Right cardiac atrium (tissue), 5 donors: Measurements from ENCODE around the gene HEY2. TPM values are rescaled to one million over a fixed set of nuclear protein-coding genes. Genes with fewer than 3 reads are reported as not detected.

Experiments used
- ATAC-seq, 2 donors: fragments of 200-7000 bp; cut with Tn5 transposase; one replicate each; pipeline versions ENCODE4 v1.8.0 to v1.9.1; 2020; ENCODE audit warnings: moderate library complexity in 2 of 2, mild to moderate bottlenecking in 1 of 2
- DNase-seq, 3 donors: peaks; one replicate each; pipeline ENCODE4 v3.0.0-alpha.2; 2020
- H3K27ac ChIP-seq: one replicate; pipeline ENCODE4 v1.5.1; 2013; ENCODE audit warnings: mild to moderate bottlenecking, low read length, control low read depth, moderate library complexity
- H3K27me3 ChIP-seq: one replicate; pipeline ENCODE4 v1.6.1; 2013; ENCODE audit not compliant: control insufficient read depth, insufficient read depth
- H3K4me1 ChIP-seq: one replicate; pipeline ENCODE4 v1.6.1; 2013; ENCODE audit warnings: low read length; ENCODE audit not compliant: control insufficient read depth, insufficient read depth
- H3K4me3 ChIP-seq: one replicate; pipeline ENCODE4 v1.5.1; 2013; ENCODE audit warnings: low read length, control low read depth
- H3K9me3 ChIP-seq: one replicate; pipeline ENCODE4 v1.6.1; 2013; ENCODE audit warnings: low read length; ENCODE audit not compliant: control insufficient read depth
- WGBS: extraction: QIAGEN DNeasy Blood & Tissue Kit; methylation state at CpG from one replicate; pipeline ENCODE4 v1.1.7; 2013; 5-methylcytosine and 5-hydroxymethylcytosine counted together
- intact Hi-C, 4 donors: fragments of 100-400 bp; cut with DNase I; formaldehyde crosslinking; loops; one replicate each; pipeline versions ENCODE4 v1.11.0 to v1.14.0; 2022 to 2023
- polyA plus RNA-seq: library from polyadenylated mRNA; stranded (reverse); fragments of 200-250 nt; gene quantifications from one replicate; pipeline ENCODE4 v1.2.3, GENCODE V29; 2013
- total RNA-seq, 4 donors: library from RNA; stranded (reverse); fragmentation: NEBNext Ultra II Directional; extraction: Animal tissue kit (Norgen Biotek cat#: 25700); gene quantifications; one replicate each; pipeline ENCODE4 v1.2.1, GENCODE V29; 2021
- donor health status: healthy with polysubstance abuse.
- donor health status: DM: no; HTN: yes; CAD: no.
- donor health status: DM: no; HTN: no; CAD: no.
- donor health status: DM: no; HTN: yes; CAD: no; lungs with severe emphysema.
- donor health status: DM: yes; HTN: yes; CAD: no.

Gene HEY2
- total and polyA plus RNA-seq, 5 donors, result 2.6 to 6.0 (median 3.1) TPM

GRCh38 chr6:125727216-125727615 is 22.2 kb upstream of the HEY2 start:
- DNase-seq, result no peak
- intact Hi-C loops, result no loop called here

DNA sequence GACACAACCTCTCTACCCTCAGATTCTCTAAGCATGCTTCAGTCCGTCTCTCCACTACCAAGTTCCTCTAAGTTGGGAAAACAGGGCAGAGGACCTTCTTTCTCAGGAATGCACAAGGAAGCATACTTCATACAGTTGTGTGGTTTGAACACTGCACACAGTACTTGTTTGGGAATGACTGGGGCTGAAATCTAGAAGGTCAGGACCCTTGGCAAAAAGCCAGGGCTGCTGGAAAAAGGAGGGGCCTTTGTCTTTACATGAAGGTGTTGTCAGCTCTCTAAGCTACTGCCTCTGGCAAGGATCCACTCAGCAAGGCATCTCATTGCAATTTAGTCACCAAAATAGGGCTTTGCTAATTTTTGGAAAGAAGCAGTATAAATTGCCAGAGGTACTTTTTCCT is 20.7 kb upstream of the HEY2 start:
- Histone ChIP-seq H3K4me1 (no peaks in the 10 kb centered on the region), H3K9me3 (no peaks in the 10 kb centered on the region), H3K27me3 (no peaks in the 10 kb centered on the region), H3K4me3 (no peak overlapping the region), H3K27ac (no peak overlapping the region)
- ATAC-seq (peak in 1 of 2 donors; percentile 16), DNase-seq (no peak)
- intact Hi-C loops, result no loop called here
- WGBS, result 78% methylated on average over 1 of the region's 1 CpG

More at GRCh38 chr6:125727216-125727615, 22.2 kb upstream of the HEY2 start:
- Histone ChIP-seq H3K4me3 (no peak overlapping the region), H3K27ac (no peak overlapping the region), H3K9me3 (no peaks in the 10 kb centered on the region), H3K4me1 (no peaks in the 10 kb centered on the region), H3K27me3 (no peaks in the 10 kb centered on the region)
- ATAC-seq, result no peak

DNA sequence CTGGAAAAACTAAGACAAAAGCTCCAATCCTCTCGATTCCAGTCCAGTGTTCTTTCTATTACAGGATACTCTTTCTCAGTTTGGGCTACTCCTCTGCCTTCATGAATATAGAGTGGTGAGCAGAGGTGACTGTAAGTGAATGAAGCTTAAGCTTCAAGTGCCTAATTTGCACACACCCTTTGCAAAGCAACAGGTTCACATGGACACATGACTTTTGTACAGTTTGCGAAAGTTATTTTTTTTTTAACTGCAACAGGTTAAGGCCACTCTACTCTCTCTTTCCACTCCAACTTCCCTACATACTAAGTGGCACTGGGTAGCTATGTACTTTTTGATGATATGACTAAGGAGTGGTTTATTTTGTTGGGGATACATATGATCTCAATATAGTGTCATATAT is 19.4 kb upstream of the HEY2 start:
- Histone ChIP-seq H3K4me1 (no peaks in the 10 kb centered on the region), H3K9me3 (no peaks in the 10 kb centered on the region), H3K27ac (no peak overlapping the region), H3K4me3 (no peak overlapping the region), H3K27me3 (no peaks in the 10 kb centered on the region)
- intact Hi-C loops, result no loop called here
- DNase-seq (no peak), ATAC-seq (no peak)
- 84% methylated on average over 2 of the region's 2 CpGs for WGBS

GRCh38 chr6:125732398-125732797 is 17.0 kb upstream of the HEY2 start:
- ATAC-seq, result no peak
- intact Hi-C loops, result no loop called here
- Histone ChIP-seq H3K4me1 (no peaks in the 10 kb centered on the region), H3K27ac (no peak overlapping the region), H3K27me3 (no peaks in the 10 kb centered on the region), H3K4me3 (no peak overlapping the region), H3K9me3 (no peaks in the 10 kb centered on the region)
- DNase-seq, result no peak

GRCh38 chr6:125733516-125734300 is 15.7 kb upstream of the HEY2 start:
- H3K4me1 ChIP-seq, result no peaks in the 10 kb centered on the region
- intact Hi-C loops, result no loop called here
- WGBS, result 89% methylated on average over 3 of the region's 3 CpGs

DNA sequence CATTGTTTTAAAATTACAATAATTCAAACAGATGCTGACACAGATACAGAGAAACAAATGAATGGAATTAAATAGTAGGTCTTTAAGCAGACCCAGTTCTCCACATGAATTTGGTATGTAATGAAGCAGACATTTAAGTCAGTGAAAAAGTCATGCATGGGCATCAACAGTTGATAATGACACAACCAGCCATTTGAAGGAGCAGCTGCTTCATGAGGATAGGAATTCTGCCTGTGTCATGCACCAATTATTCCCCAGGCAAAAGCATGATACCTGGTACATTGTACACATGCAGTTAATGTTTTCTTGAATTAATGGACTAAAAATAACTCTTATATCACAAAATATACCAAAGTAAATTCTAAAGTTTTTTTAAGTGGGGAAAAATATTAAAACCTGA is 11.2 kb upstream of the HEY2 start:
- Histone ChIP-seq H3K4me3 (no peak overlapping the region), H3K27ac (no peak overlapping the region), H3K9me3 (no peaks in the 10 kb centered on the region), H3K27me3 (no peaks in the 10 kb centered on the region), H3K4me1 (no peaks in the 10 kb centered on the region)
- ATAC-seq (no peak), DNase-seq (no peak)
- intact Hi-C loops, result no loop called here

More at GRCh38 chr6:125733516-125734300, 15.7 kb upstream of the HEY2 start:
- H3K9me3 ChIP-seq, result no peaks in the 10 kb centered on the region
- DNase-seq (no peak), ATAC-seq (no peak)
- no peaks in the 10 kb centered on the region for H3K27me3 ChIP-seq
- H3K4me3 ChIP-seq, result no peak overlapping the region
- no peak overlapping the region for H3K27ac ChIP-seq

DNA sequence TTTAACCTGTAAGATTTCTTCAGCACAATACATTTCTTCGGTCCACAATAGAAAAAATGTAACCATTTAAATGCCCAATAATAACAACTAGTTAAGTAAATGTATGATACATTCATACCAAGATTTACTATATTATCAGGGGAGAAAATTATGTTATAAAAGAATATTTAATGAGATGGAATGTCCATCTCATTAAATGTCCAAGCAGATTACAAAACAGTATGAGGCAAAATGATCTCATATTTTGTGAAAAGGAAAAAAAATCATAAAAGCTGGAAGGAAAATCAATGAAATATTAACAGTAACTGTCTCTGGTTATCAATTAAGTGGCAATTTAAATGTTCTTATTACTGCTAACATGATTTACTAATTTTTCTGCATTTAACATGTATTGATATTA is 10.1 kb upstream of the HEY2 start:
- Histone ChIP-seq H3K27ac (no peak overlapping the region), H3K9me3 (no peaks in the 10 kb centered on the region), H3K27me3 (no peaks in the 10 kb centered on the region), H3K4me3 (no peak overlapping the region), H3K4me1 (no peaks in the 10 kb centered on the region)
- intact Hi-C loops, result no loop called here
- WGBS, result 91% methylated on average over 1 of the region's 1 CpG
- ATAC-seq (no peak), DNase-seq (no peak)

- Histone ChIP-seq H3K4me1 (no peaks in the 10 kb centered on the region), H3K27ac (no peak overlapping the region), H3K27me3 (no peaks in the 10 kb centered on the region), H3K9me3 (no peaks in the 10 kb centered on the region), H3K4me3 (no peak overlapping the region)
- DNase-seq (no peak), ATAC-seq (no peak)
- WGBS, result 96% methylated on average over 2 of the region's 2 CpGs
- intact Hi-C loops, result no loop called here
Observed at GRCh38 chr6:125741336-125741735, 8.1 kb upstream of the HEY2 start.

- WGBS, result 91% methylated on average over 2 of the region's 2 CpGs
Observed at GRCh38 chr6:125742024-125742423, 7.4 kb upstream of the HEY2 start.

GRCh38 chr6:125742464-125743120 is 6.8 kb upstream of the HEY2 start:
- WGBS, result 50% methylated on average over 5 of the region's 5 CpGs
- H3K4me1 ChIP-seq, result no peaks in the 10 kb centered on the region
- ATAC-seq (no peak), DNase-seq (peak in 1 of 3 donors; percentile 21)
- H3K4me3 ChIP-seq, result no peak overlapping the region
- intact Hi-C loops, result no loop called here
- H3K27me3 ChIP-seq, result no peaks in the 10 kb centered on the region
- H3K9me3 ChIP-seq, result no peaks in the 10 kb centered on the region
- no peak overlapping the region for H3K27ac ChIP-seq

More at GRCh38 chr6:125742024-125742423, 7.4 kb upstream of the HEY2 start:
- Histone ChIP-seq H3K27ac (no peak overlapping the region), H3K27me3 (no peaks in the 10 kb centered on the region), H3K9me3 (no peaks in the 10 kb centered on the region), H3K4me1 (no peaks in the 10 kb centered on the region), H3K4me3 (no peak overlapping the region)
- ATAC-seq (no peak), DNase-seq (no peak)
- intact Hi-C loops, result no loop called here

DNA sequence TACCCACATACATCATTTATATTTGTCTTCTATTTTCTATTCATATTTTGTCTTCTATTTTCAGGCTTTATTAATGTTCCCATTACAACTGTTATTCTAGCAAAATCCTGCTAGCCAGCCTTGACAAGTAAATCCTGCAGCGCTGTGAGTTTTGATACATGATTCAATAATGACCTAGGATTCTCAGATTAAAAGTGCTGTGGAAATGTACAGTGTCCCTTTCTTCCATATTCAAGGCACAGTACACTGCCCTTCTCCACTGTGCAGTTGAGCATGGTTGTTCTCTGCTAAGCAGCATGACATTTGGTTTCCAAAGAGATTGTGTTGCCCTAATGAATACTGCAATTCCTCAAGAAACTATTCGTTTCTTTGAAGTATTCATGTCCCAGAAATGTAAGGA is 5.8 kb upstream of the HEY2 start:
- no peaks in the 10 kb centered on the region for H3K4me1 ChIP-seq
- DNase-seq (no peak), ATAC-seq (no peak)
- intact Hi-C loops, result no loop called here
- no peak overlapping the region for H3K4me3 ChIP-seq
- H3K27me3 ChIP-seq, result no peaks in the 10 kb centered on the region
- 81% methylated on average over 2 of the region's 2 CpGs for WGBS
- H3K27ac ChIP-seq, result no peak overlapping the region
- H3K9me3 ChIP-seq, result no peaks in the 10 kb centered on the region
